Superior temporal gyrus (tissue), 1 donor: ENCODE results near the gene GNAI3.
"Not testable (repeated sequence)": the region's sequence is repeated elsewhere in the genome, so short reads cannot be mapped to it uniquely, and the experiment has no call there.

Experiments used
- DNase-seq: peaks from one replicate; pipeline ENCODE4 v3.0.0-alpha.2; 2016; ENCODE audit errors: extremely low spot score

The GNAI3 gene

DNA sequence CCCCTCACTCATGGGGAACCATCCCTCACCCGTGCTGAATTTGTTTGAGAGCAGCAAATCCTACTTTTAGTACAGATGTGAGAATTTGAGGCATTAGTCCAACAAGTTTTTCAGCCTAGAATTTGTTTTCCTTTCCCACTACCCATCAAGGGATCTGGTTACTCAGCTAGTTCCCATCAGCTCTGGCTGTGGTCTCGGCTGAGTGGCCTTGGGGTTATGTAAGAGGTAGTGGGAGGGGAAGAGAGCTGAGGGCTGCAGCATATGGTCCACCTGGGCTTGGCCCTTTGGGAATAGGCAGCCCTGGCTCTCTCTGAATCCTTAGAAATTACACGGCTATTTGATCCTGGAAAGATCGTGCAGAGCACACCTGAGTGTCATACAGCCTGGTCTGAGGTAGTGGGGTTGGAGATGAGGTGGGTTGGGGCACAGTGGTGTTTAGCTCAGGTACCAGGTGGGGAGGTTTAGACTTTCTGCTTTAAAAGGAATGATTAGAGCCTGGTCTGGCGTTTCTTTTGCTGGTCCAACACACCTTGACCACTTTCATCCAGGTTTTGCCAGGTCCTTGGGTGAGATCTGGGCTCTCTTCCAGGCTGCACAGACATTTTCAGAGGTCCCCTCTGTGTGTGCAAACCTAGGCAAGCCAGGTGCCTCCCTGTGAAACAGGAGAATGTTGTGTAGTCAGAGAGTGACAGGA is 111.7 kb downstream of the GNAI3 start:
- no peak for DNase-seq

GRCh38 chr1:109660691-109661026 is 112.2 kb downstream of the GNAI3 start:
- DNase-seq = not testable (repeated sequence)

DNA sequence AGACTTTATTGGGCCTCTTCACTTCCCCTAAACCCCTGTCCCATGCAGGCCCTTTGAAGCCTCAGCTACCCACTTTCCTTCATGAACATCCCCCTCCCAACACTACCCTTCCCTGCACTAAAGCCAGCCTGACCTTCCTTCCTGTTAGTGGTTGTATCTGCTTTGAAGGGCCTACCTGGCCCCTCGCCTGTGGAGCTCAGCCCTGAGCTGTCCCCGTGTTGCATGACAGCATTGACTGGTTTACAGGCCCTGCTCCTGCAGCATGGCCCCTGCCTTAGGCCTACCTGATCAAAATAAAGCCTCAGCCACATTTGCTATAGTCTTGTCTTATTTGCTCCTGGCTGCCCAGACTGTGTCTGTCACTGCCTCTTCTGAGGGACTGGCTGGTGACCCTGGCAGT is 113.0 kb downstream of the GNAI3 start:
- DNase-seq = no peak

GRCh38 chr1:109664671-109665070 is 116.3 kb downstream of the GNAI3 start:
- DNase-seq = peak; percentile 1

- peak; percentile 55 for DNase-seq
Measured at GRCh38 chr1:109667452-109668122, 119.2 kb downstream of the GNAI3 start, which contains the start of gene GSTM2. GSTM2 (plus strand) TSS chr1:109668057; CDS start chr1:109668116, 59 bp downstream.
